GM10847 (cell line): Measurements from ENCODE around the gene MAGEA6.

Source experiments
- POLR2A ChIP-seq: IDR thresholded peaks from 2 replicates; pipeline ENCODE4 v1.6.1; 2011; ENCODE audit not compliant: insufficient read length; ENCODE audit errors: extremely low read depth

The MAGEA6 gene

DNA sequence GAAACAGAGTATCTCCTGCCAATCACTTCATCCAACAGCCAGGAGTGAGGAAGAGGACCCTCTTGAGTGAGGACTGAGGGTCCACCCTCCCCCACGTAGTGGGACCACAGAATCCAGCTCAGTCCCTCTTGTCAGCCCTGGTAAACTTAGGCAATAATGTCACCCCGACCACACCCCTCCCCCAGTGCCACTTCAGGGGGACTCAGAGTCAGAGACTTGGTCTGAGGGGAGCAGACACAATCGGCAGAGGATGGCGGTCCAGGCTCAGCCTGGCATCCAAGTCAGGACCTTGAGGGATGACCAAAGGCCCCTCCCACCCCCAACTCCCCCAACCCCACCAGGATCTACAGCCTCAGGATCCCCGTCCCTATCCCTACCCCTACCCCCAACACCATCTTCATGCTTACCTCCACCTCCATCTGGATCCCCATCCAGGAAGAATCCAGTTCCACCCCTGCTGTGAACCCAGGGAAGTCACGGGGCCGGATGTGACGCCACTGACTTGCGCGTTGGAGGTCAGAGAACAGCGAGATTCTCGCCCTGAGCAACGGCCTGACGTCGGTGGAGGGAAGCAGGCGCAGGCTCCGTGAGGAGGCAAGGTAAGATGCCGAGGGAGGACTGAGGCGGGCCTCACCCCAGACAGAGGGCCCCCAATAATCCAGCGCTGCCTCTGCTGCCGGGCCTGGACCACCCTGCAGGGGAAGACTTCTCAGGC is 36.1 kb downstream of the MAGEA6 start, which contains the start of the genes CSAG1 and MAGEA12:
Gene CSAG1 (minus strand): TSS at position 461 of the 715 bp plus-strand sequence. CDS start 1,261 bp downstream, outside the sequence.
Gene MAGEA12 (plus strand): TSS at position 497 of the 715 bp plus-strand sequence. CDS start 2,405 bp downstream, outside the sequence.
- TF ChIP-seq POLR2A, result no peak

DNA sequence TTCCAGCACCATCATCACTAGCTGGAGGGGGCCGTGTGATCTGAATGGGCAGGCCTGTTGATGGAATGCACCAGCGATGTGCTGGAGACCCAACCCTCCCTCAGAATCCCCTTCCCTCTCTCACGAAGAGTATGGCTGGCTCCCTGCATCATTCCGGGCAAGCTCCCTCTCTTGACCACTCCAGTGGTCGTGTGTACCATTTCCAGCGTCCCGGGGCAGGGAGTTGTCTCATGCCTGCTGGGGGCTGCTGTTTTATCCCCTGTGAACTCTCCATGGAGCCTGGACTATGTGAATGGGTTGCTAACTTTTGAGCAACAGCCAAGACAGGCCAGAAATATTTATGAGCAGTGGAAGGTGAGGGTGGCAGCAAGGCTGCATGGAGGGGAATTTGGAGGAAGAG is 44.1 kb downstream of the MAGEA6 start:
- no peak for TF ChIP-seq POLR2A
